ENCODE measurements around the gene FIGNL2.

DNA sequence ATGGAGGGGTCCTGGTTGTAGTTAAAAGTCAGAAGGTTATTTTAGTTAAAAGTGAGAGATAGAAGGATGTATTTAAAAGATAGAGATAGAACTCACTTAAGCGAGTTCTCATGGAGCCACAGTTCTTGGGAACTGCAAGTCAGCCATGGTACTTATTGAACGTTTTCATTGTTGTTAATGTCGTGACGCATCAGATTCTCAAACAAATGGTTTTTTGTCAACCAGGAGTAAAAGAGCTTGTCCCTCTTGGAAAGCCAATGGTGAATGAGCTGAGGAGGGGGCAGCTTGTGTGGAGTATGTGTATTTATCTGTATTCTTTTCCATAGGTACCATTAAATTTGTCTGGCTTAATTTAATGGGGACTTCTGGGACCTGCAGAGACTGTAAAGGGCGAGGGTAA is 68.6 kb downstream of the FIGNL2 start:
- TF ChIP-seq POLR2A (IDR thresholded peaks at IDR 0.05), result no peak
- TF ChIP-seq, protein P1, sequence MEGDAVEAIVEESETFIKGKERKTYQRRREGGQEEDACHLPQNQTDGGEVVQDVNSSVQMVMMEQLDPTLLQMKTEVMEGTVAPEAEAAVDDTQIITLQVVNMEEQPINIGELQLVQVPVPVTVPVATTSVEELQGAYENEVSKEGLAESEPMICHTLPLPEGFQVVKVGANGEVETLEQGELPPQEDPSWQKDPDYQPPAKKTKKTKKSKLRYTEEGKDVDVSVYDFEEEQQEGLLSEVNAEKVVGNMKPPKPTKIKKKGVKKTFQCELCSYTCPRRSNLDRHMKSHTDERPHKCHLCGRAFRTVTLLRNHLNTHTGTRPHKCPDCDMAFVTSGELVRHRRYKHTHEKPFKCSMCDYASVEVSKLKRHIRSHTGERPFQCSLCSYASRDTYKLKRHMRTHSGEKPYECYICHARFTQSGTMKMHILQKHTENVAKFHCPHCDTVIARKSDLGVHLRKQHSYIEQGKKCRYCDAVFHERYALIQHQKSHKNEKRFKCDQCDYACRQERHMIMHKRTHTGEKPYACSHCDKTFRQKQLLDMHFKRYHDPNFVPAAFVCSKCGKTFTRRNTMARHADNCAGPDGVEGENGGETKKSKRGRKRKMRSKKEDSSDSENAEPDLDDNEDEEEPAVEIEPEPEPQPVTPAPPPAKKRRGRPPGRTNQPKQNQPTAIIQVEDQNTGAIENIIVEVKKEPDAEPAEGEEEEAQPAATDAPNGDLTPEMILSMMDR (IDR thresholded peaks at IDR 0.05), result no peak

Measured in uterus (tissue), 2 donors.